Measurements from ENCODE around the gene H2BK1.

GRCh38 chr7:151226875-151227782 is 16.8 kb upstream of the H2BK1 start, which contains the start of gene ABCF2:
- no peak for TF ChIP-seq EZH2 (IDR thresholded peaks at IDR 0.05; ENCODE audit: insufficient read depth, poor library complexity, severe bottlenecking)
- TF ChIP-seq EZH2phosphoT487 (IDR thresholded peaks at IDR 0.05; ENCODE audit: insufficient read depth, low read depth) = no peak
